B cell (primary cell): ENCODE results near the gene WDR4.

Experiments
- CTCF ChIP-seq: fragments of 200-600 bp; IDR thresholded peaks from one replicate; pipeline ENCODE4 v1.8.0; 2022; ENCODE audit warnings: antibody characterized with exemption, mild to moderate bottlenecking
- EZH2 ChIP-seq: IDR thresholded peaks from 2 replicates; pipeline ENCODE4 v1.6.1; 2012; ENCODE audit warnings: borderline replicate concordance, low read depth, mild to moderate bottlenecking, moderate library complexity, low read length; ENCODE audit not compliant: insufficient read depth, poor library complexity, severe bottlenecking

- no peak for TF ChIP-seq CTCF
- no peak for TF ChIP-seq EZH2
Measured at GRCh38 chr21:42807938-42808613, 71.3 kb downstream of the WDR4 start.
